ENCODE results near the gene CACNB4. TPM values are rescaled to one million over a fixed set of nuclear protein-coding genes. Genes with fewer than 3 reads are reported as not detected.

Gene CACNB4
- total RNA-seq, 1 donor = 0.43 TPM

DNA sequence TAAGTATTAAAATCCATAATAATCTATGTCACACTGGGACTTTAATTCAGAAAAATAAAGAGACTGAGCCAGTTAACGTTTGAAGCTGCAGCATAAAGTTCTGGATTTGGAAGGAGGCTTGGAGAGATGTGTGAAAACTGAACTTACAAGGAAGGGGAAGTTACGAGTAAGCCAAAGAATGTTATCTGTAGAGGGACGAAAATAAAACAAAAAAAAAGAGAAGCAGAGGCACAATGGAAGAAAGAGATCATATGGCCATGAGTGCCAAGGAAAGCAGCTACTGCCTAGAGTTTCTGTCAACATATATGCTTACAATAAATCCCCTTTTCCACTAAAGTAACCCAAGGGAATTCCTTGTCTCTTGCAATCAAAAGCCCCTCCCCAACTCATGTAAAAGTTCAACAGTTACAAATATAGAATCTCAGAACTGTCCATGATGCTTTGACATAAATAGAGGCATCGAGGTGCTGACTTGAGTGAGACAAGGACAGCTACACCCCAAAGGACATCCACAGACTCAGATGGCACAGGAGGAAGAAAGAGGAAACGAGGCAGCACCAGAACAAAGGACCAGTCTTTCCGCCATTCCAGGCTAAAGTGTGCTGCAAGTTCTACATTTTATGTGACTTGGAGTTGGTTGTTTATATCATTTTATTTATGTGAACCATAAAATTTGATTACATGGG lies 254.5 kb downstream of the CACNB4 start:
- no peak for DNase-seq (ENCODE audit: low read depth)
- TF ChIP-seq, protein P1, sequence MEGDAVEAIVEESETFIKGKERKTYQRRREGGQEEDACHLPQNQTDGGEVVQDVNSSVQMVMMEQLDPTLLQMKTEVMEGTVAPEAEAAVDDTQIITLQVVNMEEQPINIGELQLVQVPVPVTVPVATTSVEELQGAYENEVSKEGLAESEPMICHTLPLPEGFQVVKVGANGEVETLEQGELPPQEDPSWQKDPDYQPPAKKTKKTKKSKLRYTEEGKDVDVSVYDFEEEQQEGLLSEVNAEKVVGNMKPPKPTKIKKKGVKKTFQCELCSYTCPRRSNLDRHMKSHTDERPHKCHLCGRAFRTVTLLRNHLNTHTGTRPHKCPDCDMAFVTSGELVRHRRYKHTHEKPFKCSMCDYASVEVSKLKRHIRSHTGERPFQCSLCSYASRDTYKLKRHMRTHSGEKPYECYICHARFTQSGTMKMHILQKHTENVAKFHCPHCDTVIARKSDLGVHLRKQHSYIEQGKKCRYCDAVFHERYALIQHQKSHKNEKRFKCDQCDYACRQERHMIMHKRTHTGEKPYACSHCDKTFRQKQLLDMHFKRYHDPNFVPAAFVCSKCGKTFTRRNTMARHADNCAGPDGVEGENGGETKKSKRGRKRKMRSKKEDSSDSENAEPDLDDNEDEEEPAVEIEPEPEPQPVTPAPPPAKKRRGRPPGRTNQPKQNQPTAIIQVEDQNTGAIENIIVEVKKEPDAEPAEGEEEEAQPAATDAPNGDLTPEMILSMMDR (IDR thresholded peaks at IDR 0.05; ENCODE audit: insufficient read depth, low read depth, low read length) = no peak
- no peak overlapping the region for H3K4me3 ChIP-seq (ENCODE audit: low read depth, low read length)

DNA sequence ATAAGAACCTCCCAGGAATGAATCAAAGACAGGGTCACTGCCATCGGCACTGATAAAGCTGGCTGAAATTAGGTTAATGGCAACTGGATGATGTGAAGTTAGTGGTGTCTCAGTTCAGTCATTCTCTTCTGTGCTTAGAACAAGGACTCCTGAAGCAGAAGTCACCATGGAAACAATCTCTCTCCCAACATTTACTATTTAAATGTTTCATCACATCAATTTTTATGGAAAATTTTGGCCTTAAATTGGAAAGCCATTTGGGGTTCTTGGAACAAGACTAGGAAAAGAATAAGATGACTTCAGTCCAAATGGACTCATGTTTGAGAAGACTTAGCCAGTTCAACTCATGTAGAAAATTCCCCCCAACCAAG lies 255.2 kb downstream of the CACNB4 start:
- TF ChIP-seq, protein P1 (IDR thresholded peaks at IDR 0.05; ENCODE audit: insufficient read depth, low read depth, low read length) = no peak
- H3K4me3 ChIP-seq (ENCODE audit: low read depth, low read length) = no peak overlapping the region
- no peak for DNase-seq (ENCODE audit: low read depth)

DNA sequence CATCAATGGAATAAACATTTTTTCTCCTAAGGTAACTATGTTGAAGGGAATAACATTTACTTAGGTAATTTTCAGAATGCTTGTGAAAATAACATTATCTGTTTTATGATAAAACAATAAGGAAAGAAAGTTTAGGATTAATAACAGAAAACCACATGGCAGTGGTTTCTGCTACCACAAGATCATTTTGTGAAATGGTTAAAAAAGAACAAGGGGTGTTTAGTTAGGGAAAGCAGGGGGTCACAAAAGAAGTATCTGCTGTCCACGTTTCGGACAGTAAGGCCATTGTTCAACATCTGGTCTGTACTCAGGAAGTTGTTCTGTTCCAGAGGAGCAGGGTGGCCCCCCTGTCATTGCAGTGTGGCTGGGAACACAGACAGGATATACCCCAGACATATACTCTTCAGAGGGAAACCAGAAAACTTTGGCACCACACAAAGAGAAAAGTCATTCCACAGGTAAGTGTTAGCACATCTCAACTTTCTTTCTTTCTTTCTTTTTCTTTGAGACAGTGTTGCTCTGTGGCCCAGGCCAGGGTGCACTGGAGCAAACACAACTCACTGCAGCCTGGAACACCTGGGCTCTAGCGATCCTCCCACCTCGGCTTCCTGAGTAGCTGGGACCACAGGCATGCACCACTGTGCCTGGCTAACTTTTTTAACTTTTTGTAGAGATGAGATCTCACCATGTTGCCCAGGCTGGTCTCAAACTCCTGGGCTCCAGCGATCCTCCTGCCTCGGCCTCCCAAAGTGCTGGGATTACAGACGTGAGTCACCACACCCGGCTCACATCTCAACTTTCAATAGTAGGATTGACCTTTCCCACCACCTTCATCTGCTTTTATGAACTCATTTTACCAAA lies 255.8 kb downstream of the CACNB4 start:
- TF ChIP-seq, protein P1 (IDR thresholded peaks at IDR 0.05; ENCODE audit: insufficient read depth, low read depth, low read length) = no peak
- no peak overlapping the region for H3K4me3 ChIP-seq (ENCODE audit: low read depth, low read length)
- no peak for DNase-seq (ENCODE audit: low read depth)

GRCh38 chr2:151841047-151841424 lies 257.8 kb downstream of the CACNB4 start:
- no peak for DNase-seq (ENCODE audit: low read depth)
- no peak overlapping the region for H3K4me3 ChIP-seq (ENCODE audit: low read depth, low read length)
- TF ChIP-seq, protein P1 (IDR thresholded peaks at IDR 0.05; ENCODE audit: insufficient read depth, low read depth, low read length) = no peak

GRCh38 chr2:151840216-151841046 lies 258.4 kb downstream of the CACNB4 start:
- TF ChIP-seq, protein P1 (IDR thresholded peaks at IDR 0.05; ENCODE audit: insufficient read depth, low read depth, low read length) = no peak
- DNase-seq (ENCODE audit: low read depth) = no peak
- no peak overlapping the region for H3K4me3 ChIP-seq (ENCODE audit: low read depth, low read length)

DNA sequence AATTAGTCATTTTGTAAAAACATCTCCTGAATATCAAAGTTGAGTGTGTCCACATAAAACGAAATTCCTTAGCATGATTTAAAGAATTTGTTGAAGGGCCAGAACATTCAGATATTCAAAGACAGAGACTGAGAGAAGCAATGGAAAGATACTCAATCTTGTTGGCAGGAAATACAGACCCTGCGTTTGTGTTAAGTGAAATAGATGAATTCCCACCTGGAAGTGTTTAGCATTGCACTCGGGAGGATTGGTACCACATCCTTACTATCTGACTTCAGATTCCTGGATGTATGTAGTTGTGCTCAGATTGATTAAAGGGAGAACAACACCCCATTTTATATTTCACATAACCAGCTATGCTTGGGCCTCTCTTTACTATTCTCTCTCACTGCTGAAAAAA lies 260.9 kb downstream of the CACNB4 start:
- no peak overlapping the region for H3K4me3 ChIP-seq (ENCODE audit: low read depth, low read length)
- TF ChIP-seq, protein P1 (IDR thresholded peaks at IDR 0.05; ENCODE audit: insufficient read depth, low read depth, low read length) = no peak
- no peak for DNase-seq (ENCODE audit: low read depth)

Measured in fibroblast of villous mesenchyme (primary cell).